Activated T-helper 1 cell treated with anti-CD3 and anti-CD28 coated beads, Interleukin-2, amount 50 U/mL, for 16 hours (primary cell): ENCODE results near the gene AARS2.

Experiments used
- DNase-seq, 2 donors: peaks; one replicate each; pipeline ENCODE4 v3.0.0-alpha.2; 2020; ENCODE audit warnings: low read depth in 1 of 2, low spot score in 1 of 2

AARS2 gene

DNA sequence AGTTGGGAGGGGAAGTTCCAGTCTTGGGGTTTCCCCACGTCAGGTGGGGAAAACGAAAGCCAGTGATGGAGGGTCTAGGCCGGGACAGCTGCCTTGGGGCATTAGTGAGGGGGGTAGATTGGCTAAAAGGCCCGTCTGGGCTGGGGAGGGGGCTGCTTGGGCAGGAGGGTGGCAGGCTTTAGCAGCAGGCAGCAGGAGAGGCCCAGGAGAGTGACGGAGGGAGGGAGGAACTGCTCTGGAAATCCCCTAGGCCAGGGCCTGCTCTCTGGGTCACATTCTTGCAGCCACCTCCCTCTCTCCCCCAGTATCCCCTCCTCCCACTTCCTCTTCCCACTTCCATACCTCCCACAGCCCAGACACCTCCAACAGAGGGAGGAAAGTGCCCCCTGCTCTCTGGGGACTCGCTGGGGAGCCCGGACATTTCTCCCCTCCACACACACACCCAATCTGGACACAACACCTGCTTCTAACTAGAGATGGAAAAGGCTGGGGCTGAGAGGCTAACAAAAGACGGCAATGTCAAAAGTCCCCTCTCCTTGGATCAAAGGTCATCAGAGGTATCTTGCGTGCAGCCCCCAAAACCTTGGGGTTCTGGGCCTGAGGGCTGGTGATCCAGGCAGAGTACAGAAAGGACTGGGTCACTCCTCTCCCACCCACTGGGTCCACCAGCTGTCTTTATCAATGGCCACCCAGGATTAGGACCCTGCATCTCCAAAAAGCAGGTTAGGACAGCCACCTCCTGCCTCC, 49.6 kb downstream of the AARS2 start:
- DNase-seq: peak in 1 of 2 donors; percentile 26

DNA sequence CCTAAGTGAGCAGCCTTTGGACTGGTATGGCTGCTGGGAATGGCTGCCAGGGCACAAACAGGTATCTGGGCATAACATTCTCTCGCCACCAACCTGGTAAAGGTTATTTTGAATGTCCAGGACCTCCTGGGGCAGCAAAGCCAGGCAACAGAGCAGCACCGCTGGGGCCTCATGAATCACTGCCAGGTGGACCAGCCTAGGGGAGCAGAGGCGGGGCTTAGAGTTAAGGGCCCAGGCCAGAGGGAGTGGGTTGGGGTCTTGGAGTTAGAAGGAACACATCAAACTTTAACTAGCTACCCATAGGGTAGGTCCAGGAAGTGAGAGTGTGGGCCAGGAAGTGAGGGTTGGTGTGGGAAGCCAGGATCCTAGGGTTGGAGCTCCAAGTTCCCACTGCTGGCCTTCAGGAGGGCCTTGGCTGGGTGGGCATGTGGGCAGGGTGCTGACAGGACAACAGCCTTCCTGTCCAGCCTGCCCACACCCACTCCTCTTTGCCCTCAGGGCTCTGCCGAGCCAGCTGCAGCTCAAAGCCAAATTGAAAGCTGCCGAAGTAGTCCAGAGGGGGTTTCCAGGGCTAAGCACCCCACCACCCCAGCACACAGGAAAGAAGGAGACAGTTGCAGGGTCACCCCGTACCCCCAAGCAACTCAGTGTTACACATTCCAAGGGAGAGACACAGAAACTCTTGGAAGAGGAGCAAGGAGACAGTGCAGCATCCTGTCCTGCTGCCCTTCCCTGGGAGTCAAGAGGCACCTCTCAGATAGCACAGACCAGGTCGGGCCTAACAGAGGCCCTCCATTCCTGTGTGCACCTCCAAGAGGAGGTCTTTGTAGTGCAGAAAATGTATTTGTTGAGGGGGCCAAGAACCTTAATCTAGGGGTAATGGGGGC, 50.4 kb downstream of the AARS2 start:
- no peak for DNase-seq

DNA sequence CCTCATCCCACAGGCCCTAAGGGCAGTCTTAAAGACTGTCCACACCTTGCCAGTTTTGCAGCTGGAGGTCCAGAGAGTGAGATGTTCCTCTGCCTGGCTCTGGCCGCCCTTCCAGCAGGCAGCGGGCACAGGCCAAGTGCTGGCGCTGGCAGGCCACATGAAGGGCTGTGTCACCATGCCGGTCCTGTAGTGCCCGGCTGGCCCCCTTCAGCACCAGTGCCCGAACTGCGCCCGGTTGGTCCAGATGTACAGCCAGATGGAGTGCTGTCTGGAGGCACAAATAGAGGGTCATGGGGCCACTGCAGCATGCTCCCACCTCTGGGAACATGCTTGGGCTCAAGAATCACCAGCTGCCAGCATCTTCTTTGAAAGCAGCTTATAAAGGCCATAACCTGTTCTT, 51.6 kb downstream of the AARS2 start:
- no peak for DNase-seq

DNA sequence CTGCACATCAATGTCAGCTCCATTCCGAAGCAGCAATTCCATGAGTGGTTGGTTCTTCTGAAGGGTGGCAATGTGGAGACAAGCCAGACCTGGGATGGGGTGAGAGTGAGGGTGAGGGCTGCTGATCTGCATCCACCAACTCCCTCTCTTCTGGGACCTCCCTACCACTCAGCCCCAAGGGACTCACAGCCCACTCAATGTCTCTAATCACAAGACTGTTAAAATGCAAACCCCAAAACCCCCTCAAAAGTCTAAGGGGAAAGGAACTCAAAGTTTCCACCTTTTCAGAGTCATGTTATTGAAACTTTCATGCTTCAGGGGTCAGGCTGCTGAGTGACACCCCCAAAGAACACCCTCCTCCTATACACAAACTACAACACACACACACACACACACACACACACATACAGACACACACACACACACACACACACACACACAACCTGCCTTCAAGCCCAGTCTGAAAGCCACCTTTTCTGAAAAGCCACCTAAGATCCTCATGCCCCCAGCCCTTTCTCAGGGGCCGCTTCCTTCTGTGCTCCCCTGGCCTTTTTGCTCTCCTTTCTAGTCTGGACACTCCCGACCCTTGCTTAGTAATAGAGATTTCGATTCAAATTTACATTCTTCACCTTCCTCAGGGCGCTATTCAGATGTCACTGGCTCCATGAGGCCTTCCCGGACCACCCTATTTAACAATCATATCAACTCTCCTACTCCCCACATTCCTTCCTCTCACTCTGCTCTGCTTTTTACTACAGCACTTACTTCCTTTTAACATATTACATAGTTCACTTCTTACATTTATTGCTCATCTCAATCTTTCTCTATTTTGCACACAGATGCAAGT, 52.5 kb downstream of the AARS2 start:
- DNase-seq: no peak

DNA sequence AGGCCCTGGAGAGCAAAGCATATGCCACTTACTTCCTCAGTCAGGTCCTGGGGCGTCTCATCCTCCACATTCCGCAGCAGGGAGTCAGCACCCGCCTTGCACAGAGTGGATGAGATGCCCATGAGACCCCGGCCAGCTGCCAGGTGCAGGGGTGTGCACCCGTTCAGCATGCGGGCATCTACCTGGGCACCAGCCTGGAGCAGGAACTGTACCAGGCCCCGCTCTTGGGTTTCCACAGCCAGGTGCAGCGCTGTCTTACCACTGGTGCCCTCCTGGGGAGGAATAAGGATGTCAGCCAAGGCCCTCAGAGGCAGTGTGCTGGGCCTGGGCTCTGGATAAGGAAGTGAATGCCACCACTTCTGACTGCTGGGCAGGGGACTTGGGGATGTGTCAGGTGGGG, 53.1 kb downstream of the AARS2 start:
- DNase-seq: no peak

DNA sequence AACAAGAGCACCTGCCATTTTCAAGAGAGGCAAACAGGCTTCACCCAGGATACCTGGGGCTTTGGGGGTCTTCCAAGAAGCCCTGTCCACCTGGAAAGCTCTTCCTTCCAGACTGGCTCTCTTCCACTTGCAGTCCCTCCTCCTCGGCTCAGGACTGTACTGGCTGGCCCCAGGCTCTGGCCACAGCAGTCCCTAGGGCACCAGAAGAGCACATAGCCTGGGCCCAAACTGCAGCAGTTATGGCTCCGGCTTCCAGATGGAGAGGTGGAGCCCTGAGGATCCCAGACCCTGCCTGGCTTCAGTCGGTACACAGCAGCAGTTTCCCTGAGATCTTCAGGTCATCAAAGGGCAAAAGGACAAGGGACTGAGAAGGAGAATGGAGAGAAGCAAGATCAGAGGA, 54.2 kb downstream of the AARS2 start:
- no peak for DNase-seq

DNA sequence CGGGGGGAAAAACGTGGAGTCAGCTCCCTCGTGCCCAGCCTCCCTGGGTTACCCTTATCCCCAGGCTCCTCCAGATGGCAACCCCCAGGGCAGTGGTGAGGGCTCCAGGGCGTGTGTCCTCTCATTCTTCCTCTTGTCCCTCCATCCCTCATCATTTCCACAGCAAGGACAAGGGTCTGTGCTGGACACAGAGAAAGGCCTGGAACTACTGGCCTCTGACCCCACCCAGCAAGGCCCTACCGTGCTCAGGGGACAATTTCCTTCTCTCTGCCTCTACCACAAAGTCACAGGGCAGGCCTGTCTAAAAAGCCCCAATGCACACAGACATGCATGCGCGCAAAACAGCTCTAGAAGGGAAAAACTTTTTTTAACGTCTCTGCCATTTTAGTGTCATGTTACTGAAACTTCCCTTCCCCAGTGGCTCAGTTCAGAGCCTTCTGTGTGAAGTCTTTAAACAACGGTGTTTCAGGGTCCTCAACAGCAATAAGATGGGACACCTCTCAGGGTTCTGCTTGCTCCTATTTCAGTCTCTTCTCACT, 54.8 kb downstream of the AARS2 start:
- DNase-seq: no peak

DNA sequence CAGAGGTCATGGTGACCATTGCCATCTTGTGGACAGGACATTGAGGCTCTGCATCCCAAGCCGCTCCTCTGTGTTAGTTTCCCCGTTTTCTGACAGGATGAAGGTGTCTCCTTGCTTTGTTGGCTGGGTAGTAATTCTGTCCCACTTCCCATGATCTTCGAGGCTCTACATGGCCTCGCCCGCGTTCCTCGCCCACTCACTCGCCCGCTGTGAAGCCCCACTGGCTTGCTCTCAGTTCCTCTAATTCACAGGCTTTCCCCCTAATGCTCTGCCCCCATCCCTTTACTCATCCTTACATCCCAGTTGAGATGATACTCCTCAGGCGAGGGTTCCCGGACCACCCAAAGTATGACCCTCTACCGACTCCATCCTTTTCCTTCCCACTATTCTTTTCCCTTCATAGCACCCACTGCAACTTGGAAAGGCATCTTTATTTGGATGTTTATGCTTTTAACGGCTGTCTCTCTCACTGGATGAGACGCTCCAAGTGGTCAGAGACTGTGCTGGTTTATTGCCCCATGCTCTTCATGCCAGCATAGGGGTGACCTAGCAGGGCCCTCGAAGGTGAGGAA, 55.3 kb downstream of the AARS2 start:
- DNase-seq: no peak

DNA sequence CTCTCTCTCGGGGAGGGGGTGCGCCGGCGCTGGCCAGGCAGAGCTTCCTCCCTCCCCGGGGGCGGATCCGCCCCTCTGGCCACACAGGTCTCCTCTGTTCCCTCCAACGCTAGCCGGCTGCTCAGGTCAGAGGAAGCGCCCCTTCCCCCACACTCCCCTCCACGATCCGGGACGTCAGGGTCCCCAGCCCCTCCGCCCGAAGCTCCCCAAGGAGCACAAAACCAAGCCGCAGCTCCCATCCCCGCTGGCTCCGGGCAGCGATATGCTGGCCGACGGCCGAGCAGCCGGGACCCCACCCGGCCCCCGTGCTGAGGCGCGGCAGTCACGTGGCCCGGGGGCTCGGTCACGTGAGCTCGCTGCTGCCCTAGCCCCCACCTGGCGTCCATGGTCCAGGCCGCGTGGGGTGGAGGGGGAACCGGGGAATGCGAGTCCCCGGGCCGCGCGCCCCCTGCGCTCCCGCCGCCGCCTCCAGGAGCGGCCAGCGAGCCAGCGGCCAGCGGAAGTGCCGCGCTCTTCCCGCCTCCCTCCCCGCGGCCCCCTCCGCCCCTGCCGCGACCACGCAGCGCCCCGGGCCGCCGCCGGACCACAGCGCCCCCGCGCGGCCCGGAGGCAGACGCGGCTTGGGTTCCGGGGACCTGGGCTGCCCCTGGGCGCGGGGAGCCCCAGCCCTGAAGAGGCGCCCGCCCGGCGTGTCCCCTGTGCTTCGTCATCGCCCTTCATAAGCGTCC, 56.0 kb downstream of the AARS2 start, which contains the start of gene SLC35B2:
SLC35B2 (minus strand) TSS at position 504 of the 728 bp plus-strand sequence; CDS start at position 386, 118 bp downstream.
- DNase-seq: peak in 1 of 2 donors; percentile 54

DNA sequence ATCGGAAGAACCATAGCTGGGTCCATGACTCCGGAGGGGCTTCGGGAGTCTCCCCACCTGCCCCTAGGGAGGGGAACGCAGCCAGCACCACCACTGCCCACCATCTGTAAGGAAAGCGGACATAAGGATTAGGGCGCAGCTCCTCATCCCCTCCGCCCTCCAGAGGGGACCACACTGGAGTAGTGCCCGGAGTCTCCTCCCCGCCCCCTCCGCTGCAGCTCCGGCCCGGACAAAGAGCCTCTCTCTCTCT, 56.4 kb downstream of the AARS2 start:
- DNase-seq: no peak

DNA sequence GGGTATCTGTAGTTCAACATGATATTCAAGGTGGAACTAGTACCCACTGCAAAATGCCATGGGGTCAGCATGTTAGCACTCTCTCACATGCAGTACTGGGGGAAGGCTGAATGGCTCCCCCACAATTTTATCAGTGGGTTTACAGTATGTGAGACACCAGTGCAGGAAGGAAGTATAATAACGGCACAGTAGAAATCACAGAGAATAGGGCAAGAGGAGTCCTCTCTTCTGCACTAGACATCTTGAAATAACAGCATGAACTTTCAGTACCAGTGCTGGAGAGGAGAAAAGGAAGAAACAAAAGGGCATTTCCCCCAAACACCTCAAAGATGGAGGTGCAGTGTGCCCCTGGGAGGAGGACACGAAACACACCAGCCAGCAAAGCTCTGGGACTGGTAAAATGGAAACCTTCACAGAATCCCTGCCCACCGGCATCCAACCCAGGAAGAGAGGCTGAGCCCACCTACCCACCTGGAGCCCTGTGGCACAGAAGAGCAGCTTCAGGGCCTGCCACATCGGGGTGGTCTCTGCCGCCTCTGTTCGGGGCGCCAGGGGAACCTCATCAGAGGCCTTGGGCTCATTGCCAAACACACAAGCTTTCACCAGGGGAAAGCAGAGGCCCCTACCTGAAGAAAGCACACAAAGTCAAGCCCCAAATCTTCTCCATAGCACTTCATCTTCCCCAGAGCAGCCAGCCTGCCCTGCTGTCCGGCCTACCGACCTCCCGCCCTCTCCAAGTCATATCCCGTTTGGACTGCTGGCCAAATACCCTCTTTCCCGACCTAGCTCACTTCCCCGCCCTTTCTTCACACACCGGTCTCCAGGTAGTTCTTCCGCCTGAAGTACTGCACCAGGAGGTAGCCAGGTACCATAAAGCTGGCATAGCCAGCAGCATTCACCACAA, 57.0 kb downstream of the AARS2 start:
- DNase-seq: no peak

DNA sequence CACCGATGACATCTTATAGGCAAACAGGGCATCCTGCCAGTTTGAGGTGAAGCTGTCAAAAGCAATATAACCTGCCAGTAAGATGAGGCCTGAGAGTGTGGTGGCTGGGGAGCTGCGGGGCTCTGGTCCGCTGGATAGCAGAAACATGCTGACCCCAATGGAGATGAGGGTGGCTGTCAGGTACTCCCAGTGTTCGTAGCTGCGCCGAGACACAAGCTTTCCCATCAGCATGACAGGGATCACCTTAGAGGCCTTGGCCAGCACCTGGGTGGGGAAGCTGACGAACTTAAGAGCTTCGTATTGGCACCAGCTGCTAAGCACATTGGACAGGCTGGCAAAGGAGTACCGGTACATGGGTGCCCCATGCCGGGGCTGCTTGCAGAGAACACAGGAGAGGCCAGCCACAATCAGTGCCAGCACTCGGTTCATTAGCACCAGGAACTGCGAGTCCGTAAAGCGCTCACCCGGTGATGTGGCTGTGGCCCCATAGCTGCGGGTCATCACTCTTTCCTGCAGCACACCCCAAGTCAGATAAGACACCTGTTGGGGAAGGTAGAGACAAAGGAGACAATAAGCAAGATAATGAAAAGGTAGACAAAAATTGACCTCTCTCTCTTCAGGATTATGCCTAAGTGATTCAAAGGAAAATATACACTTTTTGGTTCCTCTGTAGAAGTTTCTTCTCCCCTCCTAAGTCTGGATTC, 57.9 kb downstream of the AARS2 start:
- DNase-seq: no peak

DNA sequence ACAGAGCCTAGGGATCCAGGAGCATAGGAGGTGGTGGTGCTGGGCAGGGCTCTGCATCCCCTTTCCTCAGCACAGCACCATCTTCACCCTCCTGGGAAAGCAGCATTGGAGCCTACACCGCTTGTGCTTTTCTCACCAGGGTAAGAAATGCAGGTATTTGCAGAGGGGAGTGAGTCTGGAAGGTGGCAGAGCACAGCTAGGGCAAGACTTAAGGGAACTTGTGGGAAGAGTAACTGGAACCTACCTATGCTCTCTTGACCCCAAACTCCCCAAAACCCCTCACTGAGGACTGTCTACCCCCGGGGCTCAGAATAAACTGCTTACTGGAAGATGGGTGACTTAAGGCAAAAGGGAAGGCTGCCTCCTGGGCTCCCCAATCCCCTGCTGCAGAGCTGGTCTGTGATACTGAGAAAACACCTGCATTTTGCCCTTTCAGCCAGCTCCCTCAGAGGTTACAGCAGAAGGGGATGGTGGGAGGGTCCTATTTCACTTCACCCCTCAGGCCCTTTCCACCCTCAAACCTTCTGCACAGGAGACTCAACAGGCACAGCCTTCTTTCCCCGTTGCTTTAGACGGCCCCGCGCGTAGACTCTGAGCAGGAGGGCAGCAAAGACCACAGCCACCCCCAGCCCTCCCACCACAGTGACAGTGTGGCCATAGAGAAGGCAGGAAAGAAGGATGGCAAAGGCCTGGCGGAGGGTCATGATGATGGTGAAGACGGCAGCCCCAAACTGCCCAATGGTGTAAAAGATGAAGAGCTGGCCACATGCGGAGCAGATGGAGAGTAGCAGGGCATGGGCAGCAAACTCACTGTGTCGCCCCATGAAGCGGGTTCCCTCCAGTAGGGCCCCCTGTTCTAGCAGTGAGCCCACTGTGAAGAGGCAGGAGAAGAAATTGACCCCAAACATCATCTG, 58.7 kb downstream of the AARS2 start:
- DNase-seq: no peak

DNA sequence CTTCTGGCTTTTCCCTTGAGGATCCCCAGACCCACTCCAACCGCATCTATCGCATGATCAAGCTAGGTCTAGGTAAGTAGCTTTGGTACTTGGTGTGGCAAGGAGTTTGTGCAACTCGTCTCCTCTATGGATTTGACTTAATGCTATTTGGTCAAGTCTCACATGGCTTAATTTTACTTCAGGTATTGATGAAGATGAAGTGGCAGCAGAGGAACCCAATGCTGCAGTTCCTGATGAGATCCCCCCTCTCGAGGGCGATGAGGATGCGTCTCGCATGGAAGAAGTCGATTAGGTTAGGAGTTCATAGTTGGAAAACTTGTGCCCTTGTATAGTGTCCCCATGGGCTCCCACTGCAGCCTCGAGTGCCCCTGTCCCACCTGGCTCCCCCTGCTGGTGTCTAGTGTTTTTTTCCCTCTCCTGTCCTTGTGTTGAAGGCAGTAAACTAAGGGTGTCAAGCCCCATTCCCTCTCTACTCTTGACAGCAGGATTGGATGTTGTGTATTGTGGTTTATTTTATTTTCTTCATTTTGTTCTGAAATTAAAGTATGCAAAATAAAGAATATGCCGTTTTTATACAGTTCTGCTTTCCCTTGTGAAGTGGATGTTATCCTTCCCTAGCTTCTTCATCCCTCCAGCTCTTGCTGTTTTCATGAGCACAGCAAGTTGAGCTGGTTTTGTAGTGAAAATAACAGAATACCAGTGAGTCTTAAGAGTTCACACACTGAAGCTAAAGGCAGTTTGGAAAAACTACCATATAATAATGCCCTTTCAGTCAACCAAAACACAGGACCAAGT, 59.6 kb downstream of the AARS2 start:
- DNase-seq: peak in 1 of 2 donors; percentile 37

DNA sequence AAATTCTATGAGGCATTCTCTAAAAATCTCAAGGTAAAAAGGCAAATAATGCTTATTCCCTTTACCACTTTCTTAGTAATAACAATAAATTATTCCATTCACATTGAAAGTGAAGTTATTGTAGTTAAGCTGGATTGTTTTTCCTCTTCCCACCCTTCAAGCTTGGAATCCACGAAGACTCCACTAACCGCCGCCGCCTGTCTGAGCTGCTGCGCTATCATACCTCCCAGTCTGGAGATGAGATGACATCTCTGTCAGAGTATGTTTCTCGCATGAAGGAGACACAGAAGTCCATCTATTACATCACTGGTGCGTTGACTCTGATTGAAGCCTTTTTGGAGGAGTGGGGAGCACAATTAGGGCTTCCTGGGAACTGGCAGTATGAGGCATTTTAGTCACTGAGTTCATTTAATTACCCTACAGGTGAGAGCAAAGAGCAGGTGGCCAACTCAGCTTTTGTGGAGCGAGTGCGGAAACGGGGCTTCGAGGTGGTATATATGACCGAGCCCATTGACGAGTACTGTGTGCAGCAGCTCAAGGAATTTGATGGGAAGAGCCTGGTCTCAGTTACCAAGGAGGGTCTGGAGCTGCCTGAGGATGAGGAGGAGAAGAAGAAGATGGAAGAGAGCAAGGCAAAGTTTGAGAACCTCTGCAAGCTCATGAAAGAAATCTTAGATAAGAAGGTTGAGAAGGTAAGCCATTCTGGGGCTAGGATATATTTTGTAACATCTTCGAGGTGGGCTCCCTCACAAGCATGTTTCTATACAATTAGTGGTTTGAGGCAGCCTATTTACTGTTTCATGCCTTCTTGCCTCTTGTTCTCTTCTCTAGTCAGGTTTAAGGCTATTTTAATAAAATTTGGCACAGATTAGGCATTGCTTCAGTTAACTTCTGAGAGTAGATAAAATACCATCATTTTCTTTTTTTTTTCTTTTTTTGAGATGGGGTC, 61.3 kb downstream of the AARS2 start:
- DNase-seq: no peak

DNA sequence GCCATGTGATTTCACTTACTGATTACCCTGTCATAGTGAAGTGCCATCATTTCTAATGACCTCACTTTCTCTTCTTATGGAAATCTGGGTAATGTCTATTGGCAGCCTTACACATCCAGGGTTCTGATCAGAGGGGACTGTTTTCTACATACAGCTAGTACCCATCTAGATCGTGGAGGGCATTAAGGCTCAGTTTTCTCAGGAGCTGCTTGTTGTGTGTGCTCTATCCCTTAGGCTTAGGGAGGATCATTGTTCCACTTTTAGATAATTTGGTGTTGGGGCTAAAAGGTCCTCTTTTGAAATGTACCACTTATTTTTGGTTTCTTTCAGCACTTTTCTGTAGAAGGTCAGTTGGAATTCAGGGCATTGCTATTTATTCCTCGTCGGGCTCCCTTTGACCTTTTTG, 62.4 kb downstream of the AARS2 start:
- DNase-seq: no peak
